Astrocyte (in vitro differentiated cells and primary cell): Measurements from ENCODE around the gene ST6GALNAC6. TPM values are rescaled to one million over a fixed set of nuclear protein-coding genes. Genes with fewer than 3 reads are reported as not detected.

ENCODE experiments used
- DNase-seq: peaks from one replicate; pipeline ENCODE4 v3.0.0-alpha.2; 2010; ENCODE audit warnings: low read depth
- FAIRE-seq: peaks from 2 replicates; lab custom pipeline; 2011; peaks lifted over from hg19 to GRCh38; lab: Jason Lieb, UNC
- H2AFZ ChIP-seq: 2 replicates; pipeline ENCODE4 v1.6.0; 2012; ENCODE audit warnings: low read depth, low read length, inconsistent platforms
- H3K27ac ChIP-seq: 2 replicates; pipeline ENCODE4 v1.5.1; 2011; ENCODE audit warnings: low read depth, low read length, inconsistent platforms
- H3K27me3 ChIP-seq: 2 replicates; pipeline ENCODE4 v1.6.0; 2011; ENCODE audit warnings: low read length, inconsistent platforms; ENCODE audit not compliant: insufficient read depth
- H3K36me3 ChIP-seq: 2 replicates; pipeline ENCODE4 v1.5.1; 2011; ENCODE audit warnings: low read length, inconsistent platforms; ENCODE audit not compliant: insufficient read depth
- H3K4me1 ChIP-seq: 2 replicates; pipeline ENCODE4 v1.5.1; 2011; ENCODE audit warnings: low read length, inconsistent platforms; ENCODE audit not compliant: insufficient read depth
- H3K4me2 ChIP-seq: 2 replicates; pipeline ENCODE4 v1.6.0; 2012; ENCODE audit warnings: low read length, inconsistent platforms
- H3K4me3 ChIP-seq: 2 replicates; pipeline ENCODE4 v1.5.1; 2011; ENCODE audit warnings: low read depth, mild to moderate bottlenecking, low read length, inconsistent platforms; ENCODE audit not compliant: insufficient read depth
- H3K79me2 ChIP-seq: 2 replicates; pipeline ENCODE4 v1.6.0; 2012; ENCODE audit warnings: mild to moderate bottlenecking, low read length, inconsistent platforms; ENCODE audit not compliant: insufficient read depth
- H3K9ac ChIP-seq: 2 replicates; pipeline ENCODE4 v1.6.0; 2012; ENCODE audit warnings: mild to moderate bottlenecking, low read length, inconsistent platforms
- H3K9me3 ChIP-seq: 2 replicates; pipeline ENCODE4 v1.5.1; 2012; ENCODE audit warnings: low read depth, mild to moderate bottlenecking, low read length, inconsistent platforms; ENCODE audit not compliant: insufficient read depth
- H4K20me1 ChIP-seq: 2 replicates; pipeline ENCODE4 v1.6.0; 2012; ENCODE audit warnings: low read length, inconsistent platforms; ENCODE audit not compliant: insufficient read depth
- H3K27ac Mint-ChIP-seq: one replicate; pipeline ENCODE4 v1.8.0; 2021; ENCODE audit warnings: mild to moderate bottlenecking, mixed read lengths; ENCODE audit not compliant: unreplicated experiment
- H3K27me3 Mint-ChIP-seq: one replicate; pipeline ENCODE4 v1.8.0; 2021; ENCODE audit warnings: low read depth, mixed read lengths; ENCODE audit not compliant: unreplicated experiment
- H3K36me3 Mint-ChIP-seq: one replicate; pipeline ENCODE4 v1.8.0; 2021; ENCODE audit warnings: low read depth, mixed read lengths; ENCODE audit not compliant: unreplicated experiment
- H3K4me1 Mint-ChIP-seq: one replicate; pipeline ENCODE4 v1.8.0; 2021; ENCODE audit warnings: low read depth, mixed read lengths; ENCODE audit not compliant: unreplicated experiment
- H3K4me3 Mint-ChIP-seq: one replicate; pipeline ENCODE4 v1.8.0; 2021; ENCODE audit warnings: mild to moderate bottlenecking, moderate library complexity, mixed read lengths; ENCODE audit not compliant: unreplicated experiment
- H3K9me3 Mint-ChIP-seq: one replicate; pipeline ENCODE4 v1.8.0; 2021; ENCODE audit warnings: mild to moderate bottlenecking, mixed read lengths; ENCODE audit not compliant: unreplicated experiment
- CTCF ChIP-seq: IDR thresholded peaks from 2 replicates; pipeline ENCODE4 v1.5.1; 2011; ENCODE audit warnings: low read depth, mild to moderate bottlenecking, inconsistent platforms, low read length, moderate library complexity; ENCODE audit not compliant: insufficient read depth
- EZH2 ChIP-seq: IDR thresholded peaks from 2 replicates; pipeline ENCODE4 v1.6.1; 2012; ENCODE audit warnings: mild to moderate bottlenecking, low read length, inconsistent platforms; ENCODE audit not compliant: insufficient read depth
- total RNA-seq: library from RNA; stranded (reverse); gene quantifications from 2 replicates; pipeline ENCODE4 v1.2.1, GENCODE V29; 2021

Gene ST6GALNAC6
- total RNA-seq, 1 donor from 2014 or later = 30.4 TPM

GRCh38 chr9:127903557-127904475 is 4.4 kb upstream of the ST6GALNAC6 start:
- H3K27ac Mint-ChIP-seq = no peak overlapping the region
- no peaks in the 10 kb centered on the region for H3K36me3 ChIP-seq
- peaks cover 12% of the 10 kb centered on the region for H3K4me1 ChIP-seq
- no peaks in the 10 kb centered on the region for H3K9me3 ChIP-seq
- no peak overlapping the region for H3K9ac ChIP-seq
- TF ChIP-seq CTCF (no peak), EZH2 (no peak)
- no peak overlapping the region for H3K4me2 ChIP-seq
- H3K9me3 Mint-ChIP-seq = no peaks in the 10 kb centered on the region
- H3K27me3 ChIP-seq = no peaks in the 10 kb centered on the region
- no peaks in the 10 kb centered on the region for H4K20me1 ChIP-seq
- no peak overlapping the region for H3K4me3 Mint-ChIP-seq
- no peak overlapping the region for H2AFZ ChIP-seq
- H3K4me1 Mint-ChIP-seq = peaks cover 7% of the 10 kb centered on the region
- DNase-seq (no peak), FAIRE-seq (no peak)
- no peaks in the 10 kb centered on the region for H3K36me3 Mint-ChIP-seq
- peaks cover 2% of the 10 kb centered on the region for H3K27me3 Mint-ChIP-seq
- no peak overlapping the region for H3K4me3 ChIP-seq
- peaks cover 4% of the 10 kb centered on the region for H3K79me2 ChIP-seq
- no peak overlapping the region for H3K27ac ChIP-seq

- no peaks in the 10 kb centered on the region for H3K9me3 Mint-ChIP-seq
- peaks cover 7% of the 10 kb centered on the region for H3K4me1 Mint-ChIP-seq
- Histone ChIP-seq H3K27me3 (no peaks in the 10 kb centered on the region), H3K4me1 (peaks cover 24% of the 10 kb centered on the region), H4K20me1 (peaks cover 30% of the 10 kb centered on the region), H3K9me3 (peaks cover 9% of the 10 kb centered on the region), H3K27ac (peak overlapping the region; percentile 76), H3K4me2 (peak overlapping the region; percentile 83), H3K4me3 (peak overlapping the region; percentile 76), H3K36me3 (peaks cover 27% of the 10 kb centered on the region), H3K9ac (peak overlapping the region; percentile 94), H3K79me2 (peaks cover 31% of the 10 kb centered on the region), H2AFZ (peak overlapping the region; percentile 66)
- no peaks in the 10 kb centered on the region for H3K27me3 Mint-ChIP-seq
- peak overlapping the region; percentile 81 for H3K27ac Mint-ChIP-seq
- no peak for FAIRE-seq
- no peak for TF ChIP-seq CTCF
- TF ChIP-seq EZH2 = no peak
- H3K36me3 Mint-ChIP-seq = peaks cover 23% of the 10 kb centered on the region
- peak overlapping the region; percentile 92 for H3K4me3 Mint-ChIP-seq
- DNase-seq = peak; percentile 88
Observed at GRCh38 chr9:127898433-127899127, 823 bp downstream of the ST6GALNAC6 start.
